Ovary (tissue), 3 donors: ENCODE measurements around the gene TBATA.

Experiments
- CTCF ChIP-seq, 3 donors: fragments of 450-650 bp in 2 of 3; fragments of 200-600 bp in 1 of 3; IDR thresholded peaks; one replicate each; pipeline versions ENCODE4 v1.5.1 to v1.8.0; 2016 to 2022; ENCODE audit warnings: antibody characterized with exemption in 3 of 3, mild to moderate bottlenecking in 1 of 3
- EP300 ChIP-seq: sonication (generic); formaldehyde crosslinking; IDR thresholded peaks from one replicate; pipeline ENCODE4 v1.6.1; 2017; ENCODE audit warnings: antibody characterized with exemption
- POLR2A ChIP-seq: fragments of 450-650 bp; IDR thresholded peaks from one replicate; pipeline ENCODE4 v1.6.1; 2017; ENCODE audit warnings: antibody characterized with exemption, mild to moderate bottlenecking, moderate library complexity
- donor health status: DM: no; HTN: no; CAD: no.

DNA sequence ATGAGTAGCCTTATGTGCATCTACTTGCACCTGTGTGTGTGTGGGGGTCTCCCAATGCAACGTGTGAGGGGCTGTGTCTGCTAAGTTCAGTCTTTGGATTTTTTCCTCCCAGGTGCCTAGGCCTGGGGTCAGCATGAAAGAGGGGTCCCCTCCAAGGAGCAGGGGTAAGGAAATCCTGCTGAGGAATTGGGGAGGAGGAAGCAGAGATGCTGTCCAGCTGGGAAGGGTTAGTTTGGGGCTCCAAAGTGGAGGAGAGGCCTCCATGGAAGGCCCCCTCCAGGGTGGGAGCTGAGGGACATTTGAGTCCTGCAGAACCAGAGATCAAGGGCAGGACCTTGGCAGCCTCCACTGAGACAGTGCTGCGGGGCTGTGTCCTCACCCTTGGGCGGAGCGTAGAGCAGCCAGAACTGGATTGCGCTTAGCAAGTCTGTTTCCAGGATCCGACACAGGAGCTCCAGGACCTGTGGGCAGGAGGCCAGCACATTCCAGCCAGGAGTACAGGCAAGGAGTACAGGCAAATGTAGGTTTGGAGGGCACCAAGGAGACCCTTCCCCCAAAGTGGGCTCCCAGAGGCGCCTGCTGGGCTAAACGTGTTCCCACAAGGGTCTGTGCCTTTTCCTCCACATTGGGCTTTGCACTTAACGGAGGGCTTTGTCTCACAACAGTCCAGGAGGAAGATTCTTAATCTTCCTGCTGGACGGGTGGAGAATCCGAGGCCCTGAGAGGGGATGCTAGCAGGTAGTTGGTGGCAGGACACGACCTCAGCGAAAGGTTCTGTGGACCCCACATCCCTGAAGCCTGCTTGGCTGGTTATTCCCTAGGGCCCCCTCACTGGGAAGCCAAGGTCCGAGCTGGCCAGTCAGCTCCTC lies 10.1 kb downstream of the TBATA start:
- TF ChIP-seq CTCF (IDR thresholded peaks at IDR 0.05): no peak
- no peak for TF ChIP-seq POLR2A
- no peak for TF ChIP-seq EP300
